Keratinocyte (primary cell): ENCODE data around the gene TOM1L1. TPM values are rescaled to one million over a fixed set of nuclear protein-coding genes. Genes with fewer than 3 reads are reported as not detected.

ENCODE experiments used
- DNase-seq: peaks from one replicate; pipeline ENCODE4 v3.0.0-alpha.2; 2011; ENCODE audit warnings: low read depth, missing footprints, low spot score
- FAIRE-seq: peaks from 2 replicates; lab custom pipeline; 2011; peaks lifted over from hg19 to GRCh38; lab: Jason Lieb, UNC
- H2AFZ ChIP-seq: 2 replicates; pipeline ENCODE4 v1.6.0; 2012; ENCODE audit warnings: low read length, control low read depth, inconsistent platforms; ENCODE audit not compliant: control insufficient read depth
- H3K27ac ChIP-seq: 2 replicates; pipeline ENCODE4 v1.5.1; 2011; ENCODE audit warnings: low read length; ENCODE audit not compliant: control insufficient read depth, insufficient read depth
- H3K27me3 ChIP-seq: 3 replicates; pipeline ENCODE4 v1.6.0; 2011; ENCODE audit warnings: low read length; ENCODE audit not compliant: control insufficient read depth, insufficient read depth; ENCODE audit errors: extremely low read depth
- H3K36me3 ChIP-seq, 2 experiments: 2 replicates in 1 of 2; 3 replicates in 1 of 2; pipeline ENCODE4 v1.5.1; 2011; ENCODE audit warnings: low read length in 2 of 2, mild to moderate bottlenecking in 1 of 2; ENCODE audit not compliant: control insufficient read depth in 2 of 2, insufficient read depth in 2 of 2; ENCODE audit errors: extremely low read depth in 1 of 2
- H3K4me1 ChIP-seq: 3 replicates; pipeline ENCODE4 v1.5.1; 2011; ENCODE audit warnings: low read length; ENCODE audit not compliant: control insufficient read depth, insufficient read depth; ENCODE audit errors: extremely low read depth
- H3K4me2 ChIP-seq: 3 replicates; pipeline ENCODE4 v1.6.0; 2011; ENCODE audit warnings: low read depth, low read length; ENCODE audit not compliant: control insufficient read depth, insufficient read depth; ENCODE audit errors: extremely low read depth
- H3K4me3 ChIP-seq, 3 experiments: fragments of 200-600 bp in 1 of 3; sonication (generic) in 1 of 3; 2 replicates in 2 of 3; 3 replicates in 1 of 3; pipeline ENCODE4 v1.5.1; 2011 to 2016; ENCODE audit warnings: low read length in 3 of 3, mild to moderate bottlenecking in 3 of 3, control low read depth in 2 of 3, inconsistent platforms in 1 of 3, low read depth in 1 of 3, mixed read lengths in 1 of 3, mixed run types in 1 of 3, moderate library complexity in 1 of 3; ENCODE audit not compliant: control insufficient read depth in 2 of 3, insufficient read depth in 2 of 3; ENCODE audit errors: extremely low read depth in 1 of 3
- H3K79me2 ChIP-seq: 2 replicates; pipeline ENCODE4 v1.6.0; 2012; ENCODE audit warnings: low read length; ENCODE audit not compliant: control insufficient read depth, insufficient read depth
- H3K9ac ChIP-seq: 3 replicates; pipeline ENCODE4 v1.6.0; 2011; ENCODE audit warnings: low read length; ENCODE audit not compliant: control insufficient read depth, insufficient read depth; ENCODE audit errors: extremely low read depth
- H3K9me1 ChIP-seq: 3 replicates; pipeline ENCODE4 v1.6.0; 2011; ENCODE audit warnings: low read length; ENCODE audit not compliant: control insufficient read depth, insufficient read depth; ENCODE audit errors: extremely low read depth
- H3K9me3 ChIP-seq: 2 replicates; pipeline ENCODE4 v1.5.1; 2012; ENCODE audit warnings: low read depth, low read length; ENCODE audit not compliant: control insufficient read depth
- H4K20me1 ChIP-seq: 3 replicates; pipeline ENCODE4 v1.6.0; 2011; ENCODE audit warnings: low read length; ENCODE audit not compliant: control insufficient read depth, insufficient read depth; ENCODE audit errors: extremely low read depth
- EZH2 ChIP-seq: IDR thresholded peaks from one replicate; pipeline ENCODE4 v1.6.1; 2012; ENCODE audit warnings: inconsistent platforms, mild to moderate bottlenecking, low read length, moderate library complexity
- dilution Hi-C: fragments of 300-500 bp; cut with MboI; formaldehyde crosslinking; loops from one replicate; pipeline ENCODE4 v1.7.0; 2020; ENCODE audit warnings: low sequenced_read_pairs; ENCODE audit not compliant: extremely low pct_ligation_motif_present
- polyA plus RNA-seq, 5 experiments: library from polyadenylated mRNA; depleted of rRNA in 3 of 5; stranded (reverse) in 3 of 5; stranded (forward) in 1 of 5; unstranded in 1 of 5; fragments of >200 nt; gene quantifications; 1 replicate in 1 of 5; 2 replicates in 3 of 5; 3 replicates in 1 of 5; pipeline versions ENCODE4 v1.2.1 to v1.2.3, GENCODE V29; 2011 to 2012; ENCODE audit warnings: missing spikeins in 2 of 5, low read depth in 1 of 5, low replicate concordance in 1 of 5
- TF ChIP-seq, protein P1 (sequence below), 3 experiments: IDR thresholded peaks in 1 of 3; conservative IDR thresholded peaks in 1 of 3; optimal IDR thresholded peaks in 1 of 3; 2 replicates in 2 of 3; 3 replicates in 1 of 3; pipeline versions ENCODE3 to v1.5.1; 2011; ENCODE audit warnings: low read length in 3 of 3, mild to moderate bottlenecking in 3 of 3, moderate library complexity in 2 of 3, control low read depth in 1 of 3, inconsistent platforms in 1 of 3; ENCODE audit not compliant: insufficient read depth in 2 of 3; ENCODE audit errors: extremely low read depth in 1 of 3

Gene TOM1L1
- polyA plus RNA-seq, 1 donor (not counting 4 experiments of a cell fraction or from before 2014, with no cell fraction given), result 90.1 TPM

GRCh38 chr17:54937018-54937417, 36.4 kb downstream of the TOM1L1 start:
- H3K9ac ChIP-seq, result no peak overlapping the region
- H3K27me3 ChIP-seq, result no peaks in the 10 kb centered on the region
- H4K20me1 ChIP-seq, result no peaks in the 10 kb centered on the region
- FAIRE-seq (no peak), DNase-seq (no peak)
- no peak overlapping the region for H3K4me3 ChIP-seq
- no peak overlapping the region for H3K27ac ChIP-seq
- peaks cover 9 to 10% of the 10 kb centered on the region in 2 experiments for H3K36me3 ChIP-seq
- H3K79me2 ChIP-seq, result no peaks in the 10 kb centered on the region
- dilution Hi-C loops, result no loop called here
- H2AFZ ChIP-seq, result no peak overlapping the region
- no peaks in the 10 kb centered on the region for H3K9me1 ChIP-seq
- H3K4me1 ChIP-seq, result no peaks in the 10 kb centered on the region
- no peak overlapping the region for H3K4me2 ChIP-seq
- H3K9me3 ChIP-seq, result no peaks in the 10 kb centered on the region
- no peak for TF ChIP-seq EZH2
- TF ChIP-seq, protein P1, sequence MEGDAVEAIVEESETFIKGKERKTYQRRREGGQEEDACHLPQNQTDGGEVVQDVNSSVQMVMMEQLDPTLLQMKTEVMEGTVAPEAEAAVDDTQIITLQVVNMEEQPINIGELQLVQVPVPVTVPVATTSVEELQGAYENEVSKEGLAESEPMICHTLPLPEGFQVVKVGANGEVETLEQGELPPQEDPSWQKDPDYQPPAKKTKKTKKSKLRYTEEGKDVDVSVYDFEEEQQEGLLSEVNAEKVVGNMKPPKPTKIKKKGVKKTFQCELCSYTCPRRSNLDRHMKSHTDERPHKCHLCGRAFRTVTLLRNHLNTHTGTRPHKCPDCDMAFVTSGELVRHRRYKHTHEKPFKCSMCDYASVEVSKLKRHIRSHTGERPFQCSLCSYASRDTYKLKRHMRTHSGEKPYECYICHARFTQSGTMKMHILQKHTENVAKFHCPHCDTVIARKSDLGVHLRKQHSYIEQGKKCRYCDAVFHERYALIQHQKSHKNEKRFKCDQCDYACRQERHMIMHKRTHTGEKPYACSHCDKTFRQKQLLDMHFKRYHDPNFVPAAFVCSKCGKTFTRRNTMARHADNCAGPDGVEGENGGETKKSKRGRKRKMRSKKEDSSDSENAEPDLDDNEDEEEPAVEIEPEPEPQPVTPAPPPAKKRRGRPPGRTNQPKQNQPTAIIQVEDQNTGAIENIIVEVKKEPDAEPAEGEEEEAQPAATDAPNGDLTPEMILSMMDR (optimal IDR thresholded peaks at IDR 0.05 in 1 of 3, IDR thresholded peaks at IDR 0.05 in 1 of 3, conservative IDR thresholded peaks at IDR 0.05 in 1 of 3; ENCODE audit: extremely low read depth in 1 of 3, insufficient read depth in 2 of 3, low read length in 3 of 3), result no peak

DNA sequence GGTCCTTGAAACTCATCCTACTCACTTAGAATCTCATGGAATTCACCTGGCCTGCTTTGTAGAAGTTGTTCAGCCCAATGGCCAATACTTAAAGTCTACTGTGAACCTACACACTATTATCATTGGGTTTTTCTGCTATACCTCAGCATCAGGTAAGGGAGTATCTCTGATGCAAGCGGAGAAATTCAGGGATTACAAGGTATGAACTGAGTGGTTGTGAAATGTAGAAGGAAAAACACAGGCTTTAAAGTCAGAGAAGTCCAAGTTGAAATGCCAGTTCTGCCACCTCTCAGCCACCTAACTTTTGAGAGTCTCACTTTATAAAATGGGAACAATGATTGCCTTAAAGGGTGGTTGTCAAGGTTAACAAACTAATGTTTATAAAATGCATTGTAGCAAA, 36.8 kb downstream of the TOM1L1 start:
- DNase-seq (no peak), FAIRE-seq (no peak)
- dilution Hi-C loops, result no loop called here
- H3K79me2 ChIP-seq, result no peaks in the 10 kb centered on the region
- H3K9me1 ChIP-seq, result no peaks in the 10 kb centered on the region
- H3K9ac ChIP-seq, result no peak overlapping the region
- H2AFZ ChIP-seq, result no peak overlapping the region
- H3K27ac ChIP-seq, result no peak overlapping the region
- H3K4me1 ChIP-seq, result no peaks in the 10 kb centered on the region
- no peaks in the 10 kb centered on the region for H3K9me3 ChIP-seq
- no peaks in the 10 kb centered on the region for H4K20me1 ChIP-seq
- H3K27me3 ChIP-seq, result no peaks in the 10 kb centered on the region
- H3K36me3 ChIP-seq, result peaks cover 9 to 10% of the 10 kb centered on the region in 2 experiments
- no peak overlapping the region for H3K4me2 ChIP-seq
- H3K4me3 ChIP-seq, result no peak overlapping the region
- TF ChIP-seq, protein P1 (optimal IDR thresholded peaks at IDR 0.05 in 1 of 3, IDR thresholded peaks at IDR 0.05 in 1 of 3, conservative IDR thresholded peaks at IDR 0.05 in 1 of 3; ENCODE audit: extremely low read depth in 1 of 3, insufficient read depth in 2 of 3, low read length in 3 of 3), result no peak
- no peak for TF ChIP-seq EZH2
